ENCODE measurements around the gene ACER2.

Gene ACER2

DNA sequence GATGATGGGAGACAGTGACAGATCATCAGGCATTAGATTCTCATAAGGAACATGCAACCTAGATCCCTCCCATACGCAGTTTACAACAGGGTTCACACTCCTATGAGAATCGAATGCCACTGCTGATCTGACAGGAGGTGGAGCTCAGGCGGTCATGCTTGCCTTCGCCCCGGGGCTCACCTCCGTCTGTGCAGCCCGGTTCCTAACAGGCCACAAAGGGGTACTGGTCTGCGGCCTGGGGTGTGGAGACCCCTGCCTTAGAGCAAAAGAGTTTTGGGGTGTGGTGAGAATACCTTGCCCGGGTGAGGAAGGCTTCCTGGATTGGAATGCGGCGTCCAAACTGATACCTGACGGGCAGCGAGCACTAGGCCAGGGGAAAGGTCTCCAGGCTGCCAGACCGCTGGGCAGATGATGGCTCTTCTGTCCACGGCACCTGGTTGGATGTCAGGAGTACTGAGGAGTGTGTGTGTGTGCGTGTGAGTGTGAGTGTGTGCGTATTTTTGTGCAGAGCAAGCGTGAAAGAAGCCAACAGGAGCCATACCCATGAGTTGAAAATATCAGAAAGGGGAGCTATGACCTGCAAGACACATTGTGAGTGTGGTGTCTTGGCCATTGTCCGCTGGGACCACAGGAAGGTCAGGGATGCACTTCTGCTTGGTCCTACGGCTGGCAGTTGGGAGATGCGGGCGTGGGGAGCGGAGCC lies 55.4 kb downstream of the ACER2 start:
- no peak for DNase-seq (ENCODE audit: extremely low spot score)
- TF ChIP-seq FOXA1 (IDR thresholded peaks at IDR 0.05) (no peak), L3MBTL2 (conservative IDR thresholded peaks at IDR 0.05) (no peak), FOXM1 (IDR thresholded peaks at IDR 0.05; ENCODE audit: borderline replicate concordance) (no peak), SUZ12 (IDR thresholded peaks at IDR 0.05) (no peak), CTBP1 (IDR thresholded peaks at IDR 0.05; ENCODE audit: borderline replicate concordance) (no peak), TARDBP (IDR thresholded peaks at IDR 0.05) (no peak), FOXK2 (IDR thresholded peaks at IDR 0.05) (no peak), HDGF (IDR thresholded peaks at IDR 0.05; ENCODE audit: borderline replicate concordance) (no peak), BHLHE40 (IDR thresholded peaks at IDR 0.05; ENCODE audit: borderline replicate concordance) (no peak), SP1 (IDR thresholded peaks at IDR 0.05) (no peak), ARNT (IDR thresholded peaks at IDR 0.05) (no peak), LEF1 (IDR thresholded peaks at IDR 0.05; ENCODE audit: borderline replicate concordance) (no peak), NFRKB (IDR thresholded peaks at IDR 0.05) (no peak), ELF4 (IDR thresholded peaks at IDR 0.05) (no peak)
- TF ChIP-seq, protein P1, sequence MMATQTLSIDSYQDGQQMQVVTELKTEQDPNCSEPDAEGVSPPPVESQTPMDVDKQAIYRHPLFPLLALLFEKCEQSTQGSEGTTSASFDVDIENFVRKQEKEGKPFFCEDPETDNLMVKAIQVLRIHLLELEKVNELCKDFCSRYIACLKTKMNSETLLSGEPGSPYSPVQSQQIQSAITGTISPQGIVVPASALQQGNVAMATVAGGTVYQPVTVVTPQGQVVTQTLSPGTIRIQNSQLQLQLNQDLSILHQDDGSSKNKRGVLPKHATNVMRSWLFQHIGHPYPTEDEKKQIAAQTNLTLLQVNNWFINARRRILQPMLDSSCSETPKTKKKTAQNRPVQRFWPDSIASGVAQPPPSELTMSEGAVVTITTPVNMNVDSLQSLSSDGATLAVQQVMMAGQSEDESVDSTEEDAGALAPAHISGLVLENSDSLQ (IDR thresholded peaks at IDR 0.05): no peak
- POLR2A ChIA-PET: interaction anchor here (1.8 kb wide), 1 partner anchor 414 kb away, joined by 7 read pairs; the partner anchor contains the start of gene RRAGA
- CTCF ChIA-PET: interaction anchor here (0.6 to 2.7 kb wide), 19 partner anchors 9 to 1160 kb away, joined by 3 to 22 read pairs (median 3); partner anchors contain the start of gene RRAGA

DNA sequence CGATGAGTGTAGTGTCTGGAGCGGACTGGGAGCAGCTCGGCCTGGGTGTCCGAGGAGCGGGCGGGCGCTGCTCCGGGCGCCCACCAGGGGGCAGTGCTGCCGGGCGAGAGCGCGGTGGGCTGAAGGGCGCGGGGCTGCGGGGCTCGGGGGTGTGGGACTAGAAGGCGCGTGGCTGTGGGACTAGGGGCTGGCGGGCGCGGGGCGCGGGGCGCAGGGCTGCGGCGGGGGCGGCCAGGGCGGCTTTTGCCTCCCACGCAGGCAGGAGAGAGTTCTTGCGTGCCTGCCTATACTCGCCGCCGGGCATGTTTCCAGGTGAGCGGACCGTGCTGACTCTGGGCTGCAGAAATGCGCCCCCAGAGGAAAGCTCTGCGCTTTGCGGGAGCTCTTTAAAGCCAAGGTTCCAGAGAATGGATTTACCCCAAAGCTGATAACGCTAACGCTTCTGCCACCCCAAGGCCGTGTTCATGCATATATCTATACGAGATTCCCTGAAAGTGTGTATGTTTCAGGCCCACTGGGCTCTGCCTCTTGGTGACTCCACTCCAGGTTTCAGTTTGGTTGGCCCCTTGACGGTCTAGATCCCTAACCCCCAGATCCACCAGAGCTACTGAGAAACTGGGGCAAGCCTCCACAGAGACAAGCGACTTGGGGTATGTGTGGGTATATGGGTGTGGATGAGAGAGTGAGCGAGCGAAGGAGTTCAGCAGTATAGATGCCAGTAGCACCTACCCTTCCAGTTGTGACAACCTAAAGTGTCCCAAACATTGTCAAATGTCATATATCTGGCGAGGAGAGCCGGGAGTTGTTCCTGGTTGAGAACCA lies 56.2 kb downstream of the ACER2 start:
- CTCF ChIA-PET: interaction anchor here (0.5 to 2.7 kb wide), 32 partner anchors 10 to 1536 kb away, joined by 3 to 22 read pairs (median 3); partner anchors contain the start of gene RRAGA
- POLR2A ChIA-PET: interaction anchor here (1.8 kb wide), 1 partner anchor 415 kb away, joined by 7 read pairs; the partner anchor contains the start of gene RRAGA
- TF ChIP-seq ARNT (IDR thresholded peaks at IDR 0.05) (peak; percentile 64; the same call in 1 of the 2 replicates), FOXK2 (IDR thresholded peaks at IDR 0.05) (no peak)
- peak; percentile 93 for DNase-seq (ENCODE audit: extremely low spot score)

DNA sequence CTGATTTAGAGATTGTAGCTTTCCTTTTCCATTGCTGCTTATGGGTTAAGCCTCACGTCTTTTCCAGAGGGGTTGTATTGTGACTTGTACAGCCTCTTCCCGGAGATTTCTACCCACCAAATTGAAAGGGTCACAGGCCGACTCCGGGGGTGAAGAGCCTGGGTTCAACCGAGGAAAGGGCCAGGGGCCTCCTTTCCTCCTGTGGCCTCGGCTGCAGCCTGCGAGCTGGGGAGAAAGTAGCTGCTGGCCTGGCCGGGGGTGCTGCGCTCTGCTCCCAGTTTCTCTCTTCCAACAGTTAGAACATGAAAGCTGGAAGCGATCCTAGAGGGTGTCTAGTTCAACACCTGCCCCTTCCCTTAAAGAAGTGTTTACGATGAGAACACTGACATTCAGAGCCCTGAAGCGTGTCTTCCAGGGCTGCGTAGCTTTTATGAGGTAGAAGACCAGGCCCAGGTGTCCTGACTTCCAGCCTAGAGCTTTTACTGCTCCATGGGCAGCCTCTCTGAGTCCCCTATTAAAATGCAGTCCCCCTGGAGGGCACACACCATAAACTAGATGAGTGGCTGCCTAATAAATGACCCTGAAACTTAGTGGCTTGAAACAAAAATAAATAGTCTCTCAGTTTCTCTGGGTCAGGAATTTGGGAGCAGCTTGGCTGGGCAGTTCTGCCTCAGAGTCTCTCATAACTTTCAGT lies 56.9 kb downstream of the ACER2 start:
- POLR2A ChIA-PET: interaction anchor here (1.8 kb wide), 1 partner anchor 416 kb away, joined by 7 read pairs; the partner anchor contains the start of gene RRAGA

DNA sequence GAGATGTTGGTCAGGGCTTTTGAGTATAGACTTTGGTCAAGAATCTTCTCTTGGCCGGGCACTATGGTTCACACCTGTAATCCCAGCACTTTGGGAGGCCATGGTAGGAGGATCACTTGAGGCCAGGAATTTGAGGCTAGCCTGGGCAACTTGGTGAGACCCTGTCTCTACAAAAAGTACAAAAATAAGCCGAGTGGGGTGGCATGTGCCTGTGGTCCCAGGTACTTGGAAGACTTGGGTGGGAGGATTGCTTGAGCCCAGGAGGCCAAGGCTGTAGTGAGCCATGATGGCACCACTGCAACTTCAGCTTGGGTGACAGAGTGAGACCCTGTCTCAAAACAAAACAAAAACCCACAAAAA lies 57.5 kb downstream of the ACER2 start:
- ChIA-PET CTCF (interaction anchor here (1.3 to 2.7 kb wide), 2 partner anchors 11 to 416 kb away, joined by 4 to 22 read pairs; no protein-coding TSS in a partner anchor), POLR2A (no interaction called here)
- TF ChIP-seq LEF1 (IDR thresholded peaks at IDR 0.05; ENCODE audit: borderline replicate concordance) (no peak), FOXA1 (IDR thresholded peaks at IDR 0.05) (no peak), L3MBTL2 (conservative IDR thresholded peaks at IDR 0.05) (peak; percentile 64), TARDBP (IDR thresholded peaks at IDR 0.05) (no peak)
- no peak for DNase-seq (ENCODE audit: extremely low spot score)

More for the DNA sequence above, 56.9 kb downstream of the ACER2 start:
- TF ChIP-seq FOXM1 (IDR thresholded peaks at IDR 0.05; ENCODE audit: borderline replicate concordance): 0 out of 2 replicates have a peak, but pooled peaks have one; percentile 29
- peak; percentile 80; the same call in 1 of the 2 replicates for TF ChIP-seq ARNT (IDR thresholded peaks at IDR 0.05)
- no peak for TF ChIP-seq HDGF (IDR thresholded peaks at IDR 0.05; ENCODE audit: borderline replicate concordance)
- TF ChIP-seq, protein P1 (IDR thresholded peaks at IDR 0.05): peak; percentile 83
- peak; percentile 87 for TF ChIP-seq CTBP1 (IDR thresholded peaks at IDR 0.05; ENCODE audit: borderline replicate concordance)
- no peak for TF ChIP-seq ZNF384 (IDR thresholded peaks at IDR 0.05)
- peak; percentile 44 for DNase-seq (ENCODE audit: extremely low spot score)
- CTCF ChIA-PET: interaction anchor here (0.5 to 2.7 kb wide), 25 partner anchors 9 to 1537 kb away, joined by 3 to 22 read pairs (median 3); partner anchors contain the start of gene RRAGA

DNA sequence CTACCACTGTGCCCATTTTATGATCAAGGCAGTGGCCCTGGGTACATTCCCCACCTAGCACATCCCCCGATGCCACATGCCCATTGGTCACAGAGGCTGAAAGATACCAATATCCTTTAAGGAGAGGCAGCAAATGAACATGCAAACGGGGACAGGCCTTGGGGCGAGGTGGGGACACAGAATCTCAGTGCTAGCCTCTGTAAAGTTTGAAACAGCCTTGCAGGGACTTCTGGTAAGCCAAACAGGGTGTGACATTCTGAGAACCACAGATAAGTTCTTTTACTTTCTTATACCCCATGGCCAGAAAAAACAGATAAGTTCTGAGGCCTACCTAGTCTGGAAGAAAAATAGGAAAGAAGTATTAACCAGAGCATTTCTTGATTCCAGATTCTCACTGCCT lies 60.5 kb downstream of the ACER2 start:
- no peak for DNase-seq (ENCODE audit: extremely low spot score)
- ChIA-PET CTCF (no interaction called here), POLR2A (no interaction called here)
- TF ChIP-seq FOXA1 (IDR thresholded peaks at IDR 0.05) (no peak), TARDBP (IDR thresholded peaks at IDR 0.05) (no peak), CTBP1 (IDR thresholded peaks at IDR 0.05; ENCODE audit: borderline replicate concordance) (no peak), L3MBTL2 (conservative IDR thresholded peaks at IDR 0.05) (no peak), LEF1 (IDR thresholded peaks at IDR 0.05; ENCODE audit: borderline replicate concordance) (no peak), NFRKB (IDR thresholded peaks at IDR 0.05) (no peak), HDGF (IDR thresholded peaks at IDR 0.05; ENCODE audit: borderline replicate concordance) (no peak), BHLHE40 (IDR thresholded peaks at IDR 0.05; ENCODE audit: borderline replicate concordance) (no peak), FOXK2 (IDR thresholded peaks at IDR 0.05) (no peak), SUZ12 (IDR thresholded peaks at IDR 0.05) (no peak), FOXM1 (IDR thresholded peaks at IDR 0.05; ENCODE audit: borderline replicate concordance) (no peak), ZNF384 (IDR thresholded peaks at IDR 0.05) (no peak), SP1 (IDR thresholded peaks at IDR 0.05) (no peak), ARNT (IDR thresholded peaks at IDR 0.05) (no peak), ELF4 (IDR thresholded peaks at IDR 0.05) (no peak)
- TF ChIP-seq, protein P1 (IDR thresholded peaks at IDR 0.05): no peak

All from HEK293T (cell line).